Kidney glomerular epithelial cell (primary cell): ENCODE measurements around the gene MYO1E.
A peak's percentile ranks its signal among the peaks of the same experiment; 100 is the strongest.
"Not testable (repeated sequence)": the region's sequence is repeated elsewhere in the genome, so short reads cannot be mapped to it uniquely, and the experiment has no call there.

Experiments
- DNase-seq: peaks from one replicate; lab custom pipeline; 2025; lab: John Stamatoyannopoulos, UW

The MYO1E gene

GRCh38 chr15:59350421-59350732 is 22.3 kb downstream of the MYO1E start:
- no peak for DNase-seq

GRCh38 chr15:59349680-59350420 is 22.8 kb downstream of the MYO1E start:
- peak; percentile 90 for DNase-seq

GRCh38 chr15:59347915-59348314 is 24.8 kb downstream of the MYO1E start:
- no peak for DNase-seq

GRCh38 chr15:59346951-59347350 is 25.7 kb downstream of the MYO1E start:
- no peak for DNase-seq

- DNase-seq, result no peak
Measured at GRCh38 chr15:59345326-59345725, 27.3 kb downstream of the MYO1E start.

GRCh38 chr15:59344311-59344710 is 28.4 kb downstream of the MYO1E start:
- no peak for DNase-seq

GRCh38 chr15:59340325-59340724 is 32.3 kb downstream of the MYO1E start:
- DNase-seq, result no peak

GRCh38 chr15:59339252-59339672 is 33.4 kb downstream of the MYO1E start:
- DNase-seq, result no peak

- DNase-seq, result no peak
Measured at GRCh38 chr15:59338414-59338813, 34.3 kb downstream of the MYO1E start.

- not testable (repeated sequence) for DNase-seq
Measured at GRCh38 chr15:59336725-59337124, 35.9 kb downstream of the MYO1E start.

- no peak for DNase-seq
Measured at GRCh38 chr15:59335207-59335786, 37.4 kb downstream of the MYO1E start.

- DNase-seq, result no peak
Measured at GRCh38 chr15:59334076-59334415, 38.6 kb downstream of the MYO1E start.

GRCh38 chr15:59333401-59334075 is 39.1 kb downstream of the MYO1E start:
- DNase-seq, result no peak

- no peak for DNase-seq
Measured at GRCh38 chr15:59332009-59332408, 40.7 kb downstream of the MYO1E start.

GRCh38 chr15:59330649-59331048 is 42.0 kb downstream of the MYO1E start:
- no peak for DNase-seq

- peak; percentile 99 for DNase-seq
Measured at GRCh38 chr15:59329570-59330350, 42.9 kb downstream of the MYO1E start.

- DNase-seq, result no peak
Measured at GRCh38 chr15:59329091-59329490, 43.6 kb downstream of the MYO1E start.

- DNase-seq, result no peak
Measured at GRCh38 chr15:59327942-59328341, 44.7 kb downstream of the MYO1E start.

- DNase-seq, result no peak
Measured at GRCh38 chr15:59326856-59327255, 45.8 kb downstream of the MYO1E start.

- DNase-seq, result no peak
Measured at GRCh38 chr15:59322056-59322759, 50.5 kb downstream of the MYO1E start.

GRCh38 chr15:59321000-59321689 is 51.5 kb downstream of the MYO1E start:
- no peak for DNase-seq

GRCh38 chr15:59317211-59317610 is 55.5 kb downstream of the MYO1E start:
- DNase-seq, result no peak
